HL-60 (cell line): ENCODE measurements around the gene ZNF862.

Source experiments
- CTCF ChIP-seq: IDR thresholded peaks from one replicate; pipeline ENCODE4 v1.5.1; 2011; ENCODE audit warnings: low read length, control low read depth, inconsistent platforms; ENCODE audit not compliant: insufficient read depth
- GABPA ChIP-seq: IDR thresholded peaks from 2 replicates; pipeline ENCODE4 v1.6.1; 2012; ENCODE audit warnings: low read depth
- POLR2AphosphoS5 ChIP-seq: IDR thresholded peaks from 2 replicates; pipeline ENCODE4 v1.6.1; 2012; ENCODE audit warnings: low read depth
- REST ChIP-seq: IDR thresholded peaks from 2 replicates; pipeline ENCODE4 v1.6.1; 2012; ENCODE audit warnings: low read depth; ENCODE audit not compliant: insufficient replicate concordance
- SPI1 ChIP-seq: IDR thresholded peaks from 2 replicates; pipeline ENCODE4 v1.6.1; 2012; ENCODE audit warnings: low read depth, mild to moderate bottlenecking, borderline replicate concordance

GRCh38 chr7:149864751-149865150, 26.6 kb downstream of the ZNF862 start:
- TF ChIP-seq CTCF: no peak
- no peak for TF ChIP-seq POLR2AphosphoS5
- TF ChIP-seq REST: no peak
- TF ChIP-seq GABPA: no peak
- no peak for TF ChIP-seq SPI1
